Measurements from ENCODE around the gene PDE7B. TPM values are rescaled to one million over a fixed set of nuclear protein-coding genes. Genes with fewer than 3 reads are reported as not detected.

Gene PDE7B
- total RNA-seq, 2 experiments from 2014 or later: 0.05 to 0.12 TPM

DNA sequence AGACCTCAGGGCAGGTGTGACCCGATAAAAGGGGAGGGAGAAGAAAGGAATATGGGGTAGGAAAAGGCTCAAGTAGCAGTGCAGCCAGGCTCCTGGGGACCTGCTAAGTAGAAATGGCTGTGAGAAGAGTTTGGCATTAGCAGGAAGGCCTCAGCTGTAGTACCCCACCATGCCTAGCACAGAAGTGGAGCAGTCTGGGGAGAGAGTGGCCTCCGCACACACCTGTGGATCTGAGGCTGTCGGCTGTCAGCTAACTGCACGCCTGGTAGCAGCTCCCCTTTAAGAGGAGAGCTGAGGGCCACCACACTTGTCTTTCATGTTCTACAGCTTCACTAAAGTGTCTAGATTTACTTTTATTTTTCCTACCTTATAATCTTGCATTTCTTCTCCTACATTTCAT is 24.6 kb downstream of the PDE7B start:
- H3K36me3 Mint-ChIP-seq: no peaks in the 10 kb centered on the region
- H3K27me3 Mint-ChIP-seq: no peaks in the 10 kb centered on the region
- intact Hi-C loops (cut with micrococcal nuclease): no loop called here
- peaks cover 16% of the 10 kb centered on the region for H3K4me1 Mint-ChIP-seq (ENCODE audit: low read depth)
- H3K4me3 Mint-ChIP-seq: no peak overlapping the region
- POLR2A ChIA-PET: no interaction called here
- H3K27ac Mint-ChIP-seq: no peak overlapping the region
- no peaks in the 10 kb centered on the region for H3K9me3 Mint-ChIP-seq
- CTCF ChIA-PET: no interaction called here
- no peak for DNase-seq

DNA sequence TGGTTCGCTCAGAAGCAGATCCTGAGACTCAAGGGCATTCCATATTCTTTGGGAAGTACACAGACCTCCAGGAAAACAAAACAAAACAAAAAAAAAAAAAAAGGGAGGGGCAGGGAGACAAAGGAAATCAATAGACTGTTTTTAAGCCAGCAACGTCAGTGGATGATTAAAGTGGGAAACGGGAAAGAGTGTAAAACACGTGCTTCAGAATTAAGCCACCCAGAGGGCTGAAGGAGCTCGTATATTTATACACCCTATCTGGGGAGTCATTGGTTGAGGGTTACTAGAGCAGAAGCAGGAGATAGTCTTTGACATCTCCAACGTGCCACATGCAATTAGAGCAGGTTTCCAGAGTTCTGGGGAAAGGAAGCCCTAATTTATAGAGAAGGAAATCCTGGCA is 26.2 kb downstream of the PDE7B start:
- no peak overlapping the region for H3K4me3 Mint-ChIP-seq
- peaks cover 31% of the 10 kb centered on the region for H3K4me1 Mint-ChIP-seq (ENCODE audit: low read depth)
- no peak overlapping the region for H3K27ac Mint-ChIP-seq
- intact Hi-C loops (cut with micrococcal nuclease): no loop called here
- no peaks in the 10 kb centered on the region for H3K36me3 Mint-ChIP-seq
- POLR2A ChIA-PET: no interaction called here
- H3K27me3 Mint-ChIP-seq: no peaks in the 10 kb centered on the region
- DNase-seq: no peak
- no peaks in the 10 kb centered on the region for H3K9me3 Mint-ChIP-seq
- CTCF ChIA-PET: interaction anchor here (0.6 kb wide), 1 partner anchor 291 kb away, joined by 3 read pairs; no protein-coding TSS in a partner anchor

DNA sequence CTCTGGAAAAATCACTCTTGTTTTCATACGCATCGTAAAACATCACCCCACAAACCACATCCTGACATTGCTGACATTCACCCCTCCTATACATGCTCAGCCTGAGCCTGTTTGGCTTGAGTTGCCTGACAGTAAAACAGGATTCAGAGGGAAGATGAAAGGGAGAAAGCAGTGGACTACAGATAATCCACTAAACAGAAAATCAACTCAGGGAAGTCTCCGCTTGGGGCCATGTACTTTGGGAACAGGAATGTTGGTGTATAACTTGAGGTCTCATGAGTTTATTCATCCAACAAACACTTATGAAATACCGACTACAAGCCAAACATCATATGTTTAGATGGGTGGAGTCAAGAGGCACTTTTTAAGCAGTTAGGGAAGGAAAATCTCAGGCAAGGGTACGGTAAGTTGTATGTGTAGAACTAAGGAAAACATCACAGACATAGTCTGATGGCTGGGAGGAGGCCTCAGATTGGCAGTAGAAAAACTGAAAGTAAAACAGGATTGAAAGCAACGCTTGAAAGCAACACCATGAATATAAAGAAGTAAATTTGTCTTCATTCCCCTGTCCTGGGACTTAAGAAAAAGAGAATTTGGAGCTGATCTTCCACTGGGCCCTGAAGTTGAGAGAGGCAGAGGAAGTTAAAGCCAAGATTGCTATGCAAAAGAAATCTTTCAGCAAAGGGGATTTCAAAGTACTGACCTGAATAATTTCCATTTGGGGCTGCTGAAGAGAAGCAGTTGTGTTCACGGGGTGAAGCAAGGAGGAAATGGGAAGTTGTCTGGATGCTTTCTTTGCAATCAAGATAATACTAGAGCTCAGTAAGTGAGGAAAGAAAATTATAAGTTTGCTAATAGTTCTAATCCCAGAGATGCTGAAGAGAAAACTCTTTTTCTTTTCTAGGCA is 28.8 kb downstream of the PDE7B start:
- ChIA-PET POLR2A (no interaction called here), CTCF (no interaction called here)
- Mint-ChIP-seq H3K36me3 (no peaks in the 10 kb centered on the region), H3K9me3 (no peaks in the 10 kb centered on the region), H3K4me3 (peak overlapping the region; percentile 72), H3K4me1 (ENCODE audit: low read depth) (peaks cover 35% of the 10 kb centered on the region), H3K27ac (peak overlapping the region; percentile 94), H3K27me3 (no peaks in the 10 kb centered on the region)
- intact Hi-C loops (cut with micrococcal nuclease): loop anchor here (1.0 to 5.0 kb wide), 3 partner anchors 22 to 407 kb away; partner anchors contain the start of genes BCLAF1 and PDE7B
- peak; percentile 65 for DNase-seq

DNA sequence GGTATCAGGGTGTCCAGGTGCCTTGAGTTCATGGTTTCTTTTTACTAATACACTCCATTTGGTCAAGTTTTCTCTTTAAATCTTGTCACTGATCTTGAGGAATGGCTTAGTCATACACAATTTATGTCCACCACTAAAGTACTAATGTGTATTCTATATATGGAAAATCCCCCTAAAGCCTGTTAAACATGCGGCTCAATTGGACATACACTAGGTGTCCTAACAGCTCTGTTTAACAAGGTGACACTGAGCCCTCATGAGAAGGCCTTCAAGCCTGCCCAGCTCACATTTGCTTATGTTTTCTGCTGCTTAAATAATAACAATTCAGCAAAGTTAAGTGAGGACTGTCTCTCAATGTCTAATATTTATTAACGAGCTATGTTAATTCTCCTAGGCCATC is 31.5 kb downstream of the PDE7B start:
- no peak for DNase-seq
- Mint-ChIP-seq H3K9me3 (no peaks in the 10 kb centered on the region), H3K27me3 (no peaks in the 10 kb centered on the region), H3K4me3 (no peak overlapping the region), H3K4me1 (ENCODE audit: low read depth) (peaks cover 35% of the 10 kb centered on the region), H3K27ac (no peak overlapping the region), H3K36me3 (no peaks in the 10 kb centered on the region)
- intact Hi-C loops (cut with micrococcal nuclease): loop anchor here (5.0 kb wide), 1 partner anchor 404 kb away; the partner anchor contains the start of gene BCLAF1
- ChIA-PET CTCF (interaction anchor here (2.1 kb wide), 1 partner anchor 27 kb away, joined by 13 read pairs; no protein-coding TSS in a partner anchor), POLR2A (no interaction called here)

DNA sequence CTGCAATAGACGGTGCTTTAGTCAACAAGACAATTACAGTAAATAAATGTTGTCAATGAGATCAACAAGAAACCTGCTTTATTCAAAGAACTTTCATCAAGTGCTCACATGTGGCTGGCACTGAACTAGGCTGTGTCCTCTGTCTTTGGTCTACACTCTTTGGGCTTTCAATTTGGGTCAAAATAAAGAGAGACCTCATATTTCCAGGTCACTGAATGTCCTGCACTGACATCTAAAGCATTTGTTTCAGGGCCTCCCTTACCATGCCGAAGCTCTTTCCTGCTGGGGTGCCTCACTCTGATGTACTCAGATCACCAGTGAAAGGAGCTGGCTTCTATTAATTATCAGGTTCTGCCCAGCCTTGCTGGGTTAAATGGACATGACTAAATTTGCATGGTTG is 32.0 kb downstream of the PDE7B start:
- no peaks in the 10 kb centered on the region for H3K36me3 Mint-ChIP-seq
- peaks cover 35% of the 10 kb centered on the region for H3K4me1 Mint-ChIP-seq (ENCODE audit: low read depth)
- H3K9me3 Mint-ChIP-seq: no peaks in the 10 kb centered on the region
- no peak overlapping the region for H3K27ac Mint-ChIP-seq
- no peak for DNase-seq
- ChIA-PET POLR2A (no interaction called here), CTCF (interaction anchor here (2.1 kb wide), 1 partner anchor 26 kb away, joined by 13 read pairs; no protein-coding TSS in a partner anchor)
- intact Hi-C loops (cut with micrococcal nuclease): loop anchor here (5.0 kb wide), 1 partner anchor 404 kb away; the partner anchor contains the start of gene BCLAF1
- H3K4me3 Mint-ChIP-seq: no peak overlapping the region
- H3K27me3 Mint-ChIP-seq: no peaks in the 10 kb centered on the region

DNA sequence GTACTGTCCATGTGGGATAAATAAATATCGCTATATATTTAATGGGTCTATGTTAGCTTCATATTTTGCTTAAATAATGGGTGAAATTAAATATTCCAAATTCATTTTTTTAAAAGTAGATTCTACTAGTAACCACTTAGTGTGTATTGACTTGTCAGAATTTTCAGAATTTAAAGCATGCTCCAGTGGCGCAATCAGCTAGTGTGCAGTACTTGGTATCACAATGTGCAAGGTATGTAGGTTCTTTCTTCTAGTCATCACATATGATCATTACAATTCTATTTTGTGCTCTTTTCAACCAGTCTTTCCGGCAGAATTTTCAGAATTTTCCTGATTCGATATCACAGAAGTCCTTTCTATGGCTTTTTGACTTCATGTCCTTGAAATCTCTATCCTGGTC is 32.6 kb downstream of the PDE7B start:
- POLR2A ChIA-PET: no interaction called here
- peaks cover 35% of the 10 kb centered on the region for H3K4me1 Mint-ChIP-seq (ENCODE audit: low read depth)
- no peaks in the 10 kb centered on the region for H3K9me3 Mint-ChIP-seq
- intact Hi-C loops (cut with micrococcal nuclease): loop anchor here (5.0 kb wide), 1 partner anchor 403 kb away; the partner anchor contains the start of gene BCLAF1
- H3K36me3 Mint-ChIP-seq: no peaks in the 10 kb centered on the region
- H3K27me3 Mint-ChIP-seq: no peaks in the 10 kb centered on the region
- CTCF ChIA-PET: interaction anchor here (2.1 kb wide), 1 partner anchor 26 kb away, joined by 13 read pairs; no protein-coding TSS in a partner anchor
- no peak overlapping the region for H3K27ac Mint-ChIP-seq
- no peak for DNase-seq
- no peak overlapping the region for H3K4me3 Mint-ChIP-seq

DNA sequence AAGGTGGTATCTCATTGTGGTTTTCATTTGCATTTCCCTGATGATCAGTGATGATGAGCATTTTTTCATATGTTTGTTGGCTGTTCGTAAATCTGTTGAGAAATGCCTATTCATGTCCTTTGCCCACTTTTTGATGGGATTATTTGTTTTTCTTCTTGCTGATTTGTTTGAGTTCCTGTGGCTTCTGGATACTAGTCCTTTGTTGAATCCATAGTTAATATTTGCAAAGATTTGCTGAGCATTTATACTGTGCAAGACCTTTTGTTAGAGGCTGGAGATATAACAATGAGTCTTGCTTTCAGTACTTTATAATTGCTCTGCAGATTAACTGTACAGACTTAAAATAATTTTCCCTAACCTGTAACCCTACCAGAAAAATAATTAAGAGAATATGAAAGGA is 35.6 kb downstream of the PDE7B start:
- DNase-seq: no peak
- H3K4me3 Mint-ChIP-seq: no peak overlapping the region
- ChIA-PET POLR2A (no interaction called here), CTCF (no interaction called here)
- no peaks in the 10 kb centered on the region for H3K9me3 Mint-ChIP-seq
- H3K27me3 Mint-ChIP-seq: no peaks in the 10 kb centered on the region
- H3K36me3 Mint-ChIP-seq: no peaks in the 10 kb centered on the region
- no peak overlapping the region for H3K27ac Mint-ChIP-seq
- peaks cover 10% of the 10 kb centered on the region for H3K4me1 Mint-ChIP-seq (ENCODE audit: low read depth)
- intact Hi-C loops (cut with micrococcal nuclease): no loop called here

DNA sequence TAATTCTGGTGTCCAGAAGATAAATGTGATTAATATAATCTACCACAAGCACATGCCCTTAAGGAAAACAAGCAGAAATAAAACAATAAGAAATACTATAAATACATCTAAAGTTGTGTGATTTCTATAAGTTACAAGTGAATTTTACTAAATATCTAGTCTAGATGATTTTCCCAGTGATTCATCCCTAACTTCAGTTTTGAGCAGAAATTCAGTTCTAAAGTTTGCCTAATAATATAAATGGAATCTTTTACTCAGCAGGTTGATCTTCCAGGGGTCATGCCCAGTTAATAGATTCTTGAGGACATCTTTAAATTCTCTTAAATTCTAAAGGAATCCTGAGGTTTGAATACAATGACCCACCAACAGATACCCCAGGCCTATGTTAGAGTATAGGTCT is 37.3 kb downstream of the PDE7B start:
- Mint-ChIP-seq H3K36me3 (no peaks in the 10 kb centered on the region), H3K9me3 (no peaks in the 10 kb centered on the region), H3K27ac (no peak overlapping the region), H3K4me1 (ENCODE audit: low read depth) (no peaks in the 10 kb centered on the region), H3K4me3 (no peak overlapping the region), H3K27me3 (no peaks in the 10 kb centered on the region)
- intact Hi-C loops (cut with micrococcal nuclease): no loop called here
- CTCF ChIA-PET: no interaction called here
- DNase-seq: no peak
- POLR2A ChIA-PET: no interaction called here

DNA sequence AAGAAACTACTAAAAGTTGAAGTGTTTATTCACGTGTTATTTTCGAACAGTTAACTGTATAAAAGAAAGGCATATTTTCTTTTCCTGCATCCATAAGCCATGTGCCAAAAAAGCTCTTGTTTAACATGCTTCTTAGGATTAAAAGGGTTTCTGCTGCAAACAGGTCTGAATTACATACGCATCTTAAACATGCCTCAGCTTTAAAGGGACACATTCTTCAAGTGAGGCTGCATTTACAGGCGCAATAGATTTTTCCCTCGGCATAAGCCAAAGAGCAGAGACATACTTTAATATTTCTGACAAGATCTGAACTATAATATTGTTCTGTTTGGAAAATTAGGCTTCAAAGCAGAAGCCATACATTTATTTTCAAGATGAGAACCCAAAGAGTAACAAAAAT is 39.4 kb downstream of the PDE7B start:
- POLR2A ChIA-PET: no interaction called here
- Mint-ChIP-seq H3K4me3 (no peak overlapping the region), H3K27me3 (no peaks in the 10 kb centered on the region), H3K36me3 (no peaks in the 10 kb centered on the region), H3K9me3 (no peaks in the 10 kb centered on the region), H3K27ac (no peak overlapping the region), H3K4me1 (ENCODE audit: low read depth) (no peaks in the 10 kb centered on the region)
- no peak for DNase-seq
- CTCF ChIA-PET: no interaction called here
- intact Hi-C loops (cut with micrococcal nuclease): no loop called here

DNA sequence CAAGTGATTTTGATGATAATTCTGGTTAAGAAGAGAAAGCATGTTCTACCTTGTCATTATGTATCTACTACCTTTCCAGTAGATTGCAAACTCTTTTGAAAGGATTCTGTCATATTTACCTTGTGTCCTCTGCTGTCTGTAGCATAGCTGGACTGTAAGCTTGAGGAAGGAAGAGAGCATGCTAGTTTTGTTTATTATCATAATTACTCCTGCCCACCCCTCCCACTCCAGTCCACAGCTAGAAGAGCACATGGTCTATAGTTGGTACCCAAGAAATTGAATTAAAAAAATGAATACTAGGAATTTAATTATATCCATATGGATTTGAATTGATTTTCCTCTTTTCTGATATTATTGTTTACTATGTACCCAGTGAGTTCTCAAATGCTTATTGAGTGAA is 40.2 kb downstream of the PDE7B start:
- Mint-ChIP-seq H3K36me3 (no peaks in the 10 kb centered on the region), H3K9me3 (no peaks in the 10 kb centered on the region), H3K4me1 (ENCODE audit: low read depth) (no peaks in the 10 kb centered on the region), H3K27ac (no peak overlapping the region), H3K27me3 (no peaks in the 10 kb centered on the region), H3K4me3 (no peak overlapping the region)
- CTCF ChIA-PET: no interaction called here
- intact Hi-C loops (cut with micrococcal nuclease): no loop called here
- POLR2A ChIA-PET: no interaction called here
- no peak for DNase-seq

DNA sequence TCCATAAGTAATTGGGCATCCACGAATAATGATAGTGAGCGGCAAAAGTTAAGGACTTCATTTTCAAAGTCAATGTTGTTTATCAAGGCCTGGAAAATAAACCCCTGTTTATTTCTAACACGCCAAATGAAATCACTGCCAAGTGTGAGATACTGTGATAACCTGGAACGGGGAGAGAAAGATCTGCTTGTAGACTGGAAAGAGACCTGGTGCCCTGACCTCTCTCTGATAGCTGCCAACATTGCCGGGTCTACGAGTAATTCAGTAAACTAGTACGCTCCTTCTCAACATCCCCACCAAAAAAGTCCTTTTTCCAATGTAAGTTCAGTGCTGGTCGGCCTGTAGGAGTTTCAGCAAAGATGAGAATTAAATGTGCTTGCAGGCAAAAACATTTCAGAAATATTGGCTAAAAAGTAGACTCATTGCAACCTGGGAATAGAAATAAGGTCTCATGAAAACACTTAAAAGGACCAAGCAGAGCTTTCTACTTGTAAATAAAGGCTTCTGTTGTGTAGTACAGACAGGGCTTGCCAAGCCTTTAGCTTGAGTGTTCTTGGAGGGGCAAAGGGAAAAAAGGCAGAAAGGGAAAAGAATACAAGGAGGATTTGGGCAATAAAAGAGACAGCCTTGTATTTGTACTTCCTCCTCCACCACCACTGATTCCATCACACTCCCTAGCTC is 43.9 kb downstream of the PDE7B start:
- ChIA-PET POLR2A (no interaction called here), CTCF (interaction anchor here (0.9 kb wide), 1 partner anchor 14 kb away, joined by 4 read pairs; no protein-coding TSS in a partner anchor)
- Mint-ChIP-seq H3K27me3 (peaks cover 2% of the 10 kb centered on the region), H3K9me3 (peaks cover 3% of the 10 kb centered on the region), H3K4me3 (no peak overlapping the region), H3K36me3 (no peaks in the 10 kb centered on the region), H3K27ac (no peak overlapping the region), H3K4me1 (ENCODE audit: low read depth) (peaks cover 5% of the 10 kb centered on the region)
- intact Hi-C loops (cut with micrococcal nuclease): no loop called here
- DNase-seq: no peak

DNA sequence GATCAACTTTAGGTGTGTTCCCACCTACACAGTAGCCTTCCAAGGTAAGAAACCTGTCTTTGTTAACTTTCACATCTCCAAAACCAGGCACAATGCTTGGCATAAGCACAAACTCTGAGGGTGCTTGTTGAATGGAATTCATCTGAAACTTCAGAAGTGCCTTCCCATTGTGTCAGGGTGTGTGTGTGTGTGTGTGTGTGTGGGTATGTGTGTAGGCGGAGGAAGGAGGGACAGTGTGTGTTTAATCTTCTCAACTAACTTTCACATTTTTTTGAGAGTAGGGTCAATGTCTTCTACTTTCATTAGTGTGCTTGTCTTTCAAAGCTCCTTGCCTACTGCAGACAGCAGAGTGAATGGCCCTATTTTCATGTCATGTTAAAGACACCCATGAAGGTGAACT is 45.6 kb downstream of the PDE7B start:
- no peak for DNase-seq
- Mint-ChIP-seq H3K4me3 (no peak overlapping the region), H3K27me3 (peaks cover 2% of the 10 kb centered on the region), H3K4me1 (ENCODE audit: low read depth) (peaks cover 8% of the 10 kb centered on the region), H3K9me3 (peaks cover 3% of the 10 kb centered on the region), H3K36me3 (no peaks in the 10 kb centered on the region), H3K27ac (no peak overlapping the region)
- intact Hi-C loops (cut with micrococcal nuclease): no loop called here
- POLR2A ChIA-PET: no interaction called here
- CTCF ChIA-PET: interaction anchor here (1.1 to 1.7 kb wide), 2 partner anchors 13 to 308 kb away, joined by 3 to 6 read pairs; no protein-coding TSS in a partner anchor
